ENCODE data around the gene HELZ.
"Not testable (repeated sequence)": the region's sequence is repeated elsewhere in the genome, so short reads cannot be mapped to it uniquely, and the experiment has no call there.

The HELZ gene

DNA sequence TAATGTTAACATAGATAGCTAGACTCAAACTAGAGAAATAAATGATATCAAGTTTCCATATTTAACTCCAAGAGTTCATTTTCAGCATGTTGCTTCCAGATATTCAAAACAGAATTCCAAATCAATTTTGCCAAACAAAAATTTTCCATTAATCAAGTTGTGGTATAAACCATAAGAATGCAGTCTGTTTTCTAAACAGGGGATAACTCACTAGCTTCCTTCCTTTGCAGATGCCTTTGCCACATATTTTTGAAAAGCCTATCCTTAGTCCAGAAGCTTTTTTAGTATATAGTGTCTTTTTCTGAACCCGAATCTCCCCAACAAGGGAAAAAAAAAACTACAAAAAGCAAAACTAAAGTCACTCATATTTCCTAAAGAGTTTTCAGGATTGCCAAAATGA is 61.5 kb downstream of the HELZ start:
- DNase-seq: no peak

DNA sequence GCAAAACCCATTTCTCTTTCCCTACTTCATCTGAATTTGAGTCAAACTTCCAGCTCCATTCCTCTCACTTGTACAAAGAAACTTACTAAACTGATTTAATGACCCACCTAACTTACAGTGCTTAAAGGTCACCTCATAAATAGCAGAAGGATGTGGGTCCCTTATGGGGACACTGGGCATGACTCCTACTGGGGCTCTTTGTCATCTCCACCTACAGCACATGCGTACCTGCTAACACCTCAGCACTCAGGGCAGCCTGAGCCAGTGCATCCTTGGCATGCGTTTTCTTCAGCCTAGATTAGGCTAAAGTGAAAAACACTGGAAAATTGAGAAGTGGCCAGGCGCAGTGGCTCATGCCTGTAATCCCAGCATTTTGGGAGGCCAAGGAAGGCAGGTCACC is 63.2 kb downstream of the HELZ start:
- DNase-seq: no peak

DNA sequence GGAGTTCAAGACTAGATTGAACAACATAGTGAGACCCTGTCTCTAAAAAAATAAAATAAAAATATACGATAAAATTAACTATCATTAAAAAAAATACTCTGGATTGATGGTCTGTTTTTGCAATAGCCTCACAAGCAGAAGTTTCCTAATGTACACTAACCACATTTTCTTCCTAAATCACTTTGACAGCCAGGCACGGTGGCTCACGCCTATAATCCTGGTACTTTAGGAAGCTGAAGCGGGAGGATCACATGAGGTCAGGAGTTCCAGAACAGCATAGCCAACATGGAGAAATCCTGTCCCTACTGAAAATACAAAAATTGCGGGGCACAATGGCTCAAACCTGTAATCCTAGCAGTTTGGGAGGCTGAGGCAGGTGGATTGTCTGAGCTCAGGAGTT is 64.7 kb downstream of the HELZ start:
- no peak for DNase-seq

DNA sequence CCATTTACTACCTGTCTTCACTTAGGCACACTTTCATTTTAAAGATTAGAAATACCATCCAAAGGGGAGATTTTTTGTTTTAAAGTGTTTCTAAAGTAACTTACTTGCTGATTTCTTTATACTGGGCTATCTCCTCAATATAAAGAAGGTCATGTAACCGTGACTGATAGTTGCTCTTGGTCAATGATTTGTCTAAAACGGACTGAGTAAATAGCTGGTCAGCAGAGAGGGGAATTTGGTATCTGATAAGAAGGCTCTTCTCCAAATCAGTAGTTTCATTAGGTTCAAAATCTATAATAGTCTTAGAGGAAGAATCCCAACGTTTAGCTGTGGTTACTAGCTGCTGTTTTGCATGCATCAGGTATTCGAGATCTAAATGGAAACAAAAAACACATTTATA is 66.4 kb downstream of the HELZ start:
- no peak for DNase-seq

DNA sequence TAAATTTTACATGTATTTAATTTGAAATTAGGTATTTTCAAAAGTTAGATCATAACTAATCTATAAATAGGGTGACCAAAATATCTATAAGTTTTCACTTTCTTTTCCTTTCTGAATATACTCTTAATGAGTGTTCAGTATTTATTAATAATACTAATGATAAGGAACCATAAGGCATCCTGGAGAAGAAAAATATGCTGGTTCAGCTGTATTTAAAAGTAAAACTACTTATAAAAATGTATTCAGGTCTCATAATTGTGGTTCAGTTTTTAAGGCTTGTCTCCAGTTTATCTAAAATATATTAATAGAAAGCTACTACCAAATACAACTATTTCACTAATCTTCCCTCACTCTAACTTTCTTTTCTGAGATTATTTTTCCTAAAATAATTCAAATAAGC is 67.3 kb downstream of the HELZ start:
- DNase-seq: no peak

DNA sequence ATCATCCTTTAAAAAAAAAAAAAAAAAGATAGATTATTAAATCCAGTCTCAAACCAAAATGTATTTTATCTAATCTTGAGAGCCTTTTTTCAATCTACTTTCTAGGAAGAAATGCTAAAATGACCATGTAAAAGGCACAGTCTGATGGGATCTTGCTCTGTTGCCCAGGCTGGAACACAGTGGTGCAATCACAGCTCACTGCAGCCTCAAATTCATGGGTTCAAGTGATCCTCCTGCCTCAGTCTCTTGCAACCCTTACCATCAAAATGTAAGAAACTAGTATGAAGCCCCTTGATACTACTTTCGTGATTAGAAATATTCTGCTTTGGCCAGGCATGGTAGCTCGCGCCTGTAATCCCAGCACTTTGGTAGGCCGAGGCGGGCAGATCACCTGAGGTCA is 70.8 kb downstream of the HELZ start:
- DNase-seq: no peak

DNA sequence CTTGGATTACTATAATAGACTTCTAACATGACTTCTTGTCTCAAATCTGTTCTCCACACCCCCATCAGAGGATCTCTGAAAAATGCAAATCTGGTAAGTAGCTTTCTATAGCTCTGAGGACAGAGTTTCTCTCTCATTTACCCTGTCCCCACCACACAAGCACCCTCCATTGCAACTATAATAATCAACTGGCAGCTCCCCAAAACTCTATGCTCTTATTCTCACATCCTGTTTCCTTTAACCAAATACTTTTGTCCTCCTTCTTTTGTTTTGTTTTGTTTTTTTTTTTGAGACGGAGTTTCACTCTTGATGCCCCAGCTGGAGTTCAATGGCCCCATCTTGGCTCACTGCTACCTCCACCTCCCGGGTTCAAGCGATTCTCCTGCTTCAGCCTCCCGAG is 73.4 kb downstream of the HELZ start:
- DNase-seq: no peak

DNA sequence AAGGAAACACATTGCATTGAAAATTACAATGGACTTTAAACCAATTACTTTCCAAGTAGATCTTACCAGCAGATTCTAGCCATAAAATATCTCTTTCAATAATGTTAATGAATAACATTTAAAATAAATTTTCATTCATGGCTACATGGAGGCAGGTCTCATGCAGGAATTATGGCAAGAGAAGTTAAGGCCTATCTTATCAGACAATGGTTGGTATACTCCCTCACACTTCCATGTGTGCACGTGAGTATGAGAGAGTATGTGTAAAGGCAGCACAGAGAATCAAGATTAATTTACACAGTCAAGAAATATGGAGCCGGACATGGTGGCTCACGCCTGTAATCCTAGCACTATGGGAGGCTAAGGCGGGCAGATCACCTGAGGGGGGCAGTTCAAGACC is 76.5 kb downstream of the HELZ start:
- no peak for DNase-seq

DNA sequence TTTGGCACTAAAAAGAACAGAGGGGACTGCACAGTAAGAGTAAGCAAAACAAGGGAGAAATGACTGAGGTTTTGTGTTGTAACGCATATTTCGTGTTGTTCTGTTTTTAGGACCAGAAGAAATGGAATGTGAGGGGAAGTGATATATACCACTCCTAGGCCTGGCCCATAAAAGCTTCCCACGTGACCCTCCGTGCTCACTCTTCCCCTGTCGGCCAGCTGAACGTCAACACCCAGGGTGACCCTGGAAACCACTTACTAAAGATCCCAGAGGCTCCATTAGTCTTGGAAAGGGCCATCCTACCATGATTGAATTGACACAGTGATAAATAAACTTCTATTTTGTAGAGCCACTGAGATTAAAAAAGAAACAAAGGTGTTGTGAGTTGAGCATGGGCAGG is 79.8 kb downstream of the HELZ start:
- DNase-seq: peak in 1 of 2 donors; percentile 37

DNA sequence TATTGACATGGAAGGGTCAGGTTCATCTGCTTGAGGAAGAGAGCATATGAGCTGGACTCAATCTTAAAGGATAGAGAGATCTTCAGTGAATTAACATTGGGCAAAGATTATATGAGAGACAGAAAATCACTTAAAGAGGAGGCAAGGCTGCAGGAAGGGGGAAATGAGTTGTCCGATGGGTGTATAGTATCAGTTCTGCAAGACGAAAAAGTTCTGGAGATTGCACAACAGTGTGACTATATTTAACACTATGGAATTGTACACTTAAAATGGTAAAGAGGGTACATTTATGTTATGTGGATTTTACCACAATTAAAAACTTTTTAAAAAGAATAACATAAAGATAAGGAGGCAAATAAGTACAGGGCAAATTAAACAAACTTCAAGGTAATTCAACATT is 80.7 kb downstream of the HELZ start:
- DNase-seq: no peak

DNA sequence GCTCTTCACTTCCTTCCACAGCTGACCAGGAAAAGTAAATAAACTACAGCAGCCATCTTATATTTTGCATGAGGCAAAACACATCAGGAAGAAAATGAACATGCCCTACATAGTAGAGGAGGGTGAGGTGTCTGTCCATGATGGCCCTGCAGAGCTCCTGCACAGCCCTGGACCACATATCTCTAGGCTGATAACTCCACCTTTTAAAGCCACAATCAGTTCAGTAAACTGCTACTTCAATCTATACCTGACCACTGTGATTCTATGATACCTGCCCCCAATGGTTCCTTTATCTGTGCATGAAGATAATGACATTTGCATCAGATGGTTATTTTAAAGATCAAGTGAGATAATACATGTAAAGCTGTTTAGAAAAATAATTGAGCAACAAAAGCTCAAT is 82.2 kb downstream of the HELZ start:
- DNase-seq: no peak

DNA sequence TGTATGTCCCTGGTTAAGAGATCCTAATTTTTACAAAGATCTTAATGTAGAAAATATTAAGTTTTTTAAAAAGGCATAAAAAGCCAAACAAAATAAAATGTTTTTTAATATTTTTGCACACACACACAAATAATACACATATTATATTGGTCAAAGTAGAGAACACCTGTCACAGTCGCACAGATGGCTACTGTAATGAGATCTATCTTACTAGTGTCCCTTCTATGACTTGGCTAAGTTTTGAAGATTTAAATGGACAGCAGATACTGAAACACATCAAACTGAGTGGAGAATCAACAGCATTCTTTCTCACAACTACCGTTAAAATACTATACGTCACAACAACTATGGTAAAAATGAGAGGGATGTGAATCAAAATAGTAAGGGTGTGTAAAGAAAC is 83.4 kb downstream of the HELZ start:
- no peak for DNase-seq

DNA sequence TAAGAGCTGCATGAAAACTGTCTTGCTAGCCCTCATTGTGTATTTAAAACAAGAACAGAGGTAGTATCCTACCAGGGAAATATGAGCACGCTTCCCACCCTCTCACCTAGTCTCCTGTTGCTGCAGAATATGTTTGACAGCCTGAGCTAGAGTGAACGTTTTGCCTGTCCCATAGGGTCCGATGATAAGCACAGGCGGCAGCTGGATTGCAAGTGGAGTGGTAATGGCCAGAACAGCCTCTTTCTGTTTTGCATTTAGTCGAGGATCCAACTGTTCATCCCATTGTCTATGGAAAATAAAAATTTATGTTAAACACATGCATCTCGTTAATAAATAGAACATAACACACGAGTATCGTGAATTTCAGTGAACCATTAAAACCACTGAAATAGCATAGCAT is 84.2 kb downstream of the HELZ start:
- DNase-seq: no peak

DNA sequence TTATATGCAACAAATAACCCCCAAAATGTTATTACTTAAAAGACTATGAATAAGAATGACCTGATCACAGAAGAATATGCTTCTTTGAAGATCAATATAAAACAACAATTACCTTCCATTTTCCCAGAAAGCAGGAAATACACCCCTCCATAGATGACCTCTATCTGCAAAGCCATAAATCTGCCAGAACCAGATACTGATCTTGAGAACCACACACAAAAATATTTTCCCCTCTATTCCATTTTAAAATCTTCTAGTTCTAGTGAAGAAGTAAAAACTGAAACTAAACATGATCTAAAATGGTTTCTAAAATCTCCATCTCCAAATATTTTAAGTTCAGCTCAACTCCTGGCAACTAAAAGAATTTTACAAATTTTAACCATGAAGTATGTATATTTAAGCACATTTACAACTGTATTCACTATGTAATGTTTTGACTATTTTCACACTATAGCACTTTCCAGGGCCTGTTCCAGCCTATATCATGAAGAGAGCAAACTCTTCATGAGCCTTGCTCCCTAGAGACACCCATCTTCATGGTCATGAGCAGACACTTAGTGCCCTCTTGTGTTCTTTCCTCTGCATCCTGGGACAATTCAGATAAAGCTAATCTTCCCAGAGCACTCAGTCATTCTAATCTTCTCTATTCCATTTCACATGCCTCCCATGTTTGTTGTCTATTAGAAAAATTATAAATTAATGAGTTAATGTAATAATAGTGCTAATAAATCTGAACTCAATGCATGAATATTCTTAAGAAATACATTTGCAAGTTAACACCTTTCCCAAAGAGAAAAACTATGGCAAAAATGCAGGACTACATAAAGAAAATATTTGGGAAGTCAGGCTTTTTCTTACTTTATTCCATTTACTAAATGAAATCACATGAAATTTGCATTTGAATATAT is 87.0 kb downstream of the HELZ start:
- DNase-seq: no peak

DNA sequence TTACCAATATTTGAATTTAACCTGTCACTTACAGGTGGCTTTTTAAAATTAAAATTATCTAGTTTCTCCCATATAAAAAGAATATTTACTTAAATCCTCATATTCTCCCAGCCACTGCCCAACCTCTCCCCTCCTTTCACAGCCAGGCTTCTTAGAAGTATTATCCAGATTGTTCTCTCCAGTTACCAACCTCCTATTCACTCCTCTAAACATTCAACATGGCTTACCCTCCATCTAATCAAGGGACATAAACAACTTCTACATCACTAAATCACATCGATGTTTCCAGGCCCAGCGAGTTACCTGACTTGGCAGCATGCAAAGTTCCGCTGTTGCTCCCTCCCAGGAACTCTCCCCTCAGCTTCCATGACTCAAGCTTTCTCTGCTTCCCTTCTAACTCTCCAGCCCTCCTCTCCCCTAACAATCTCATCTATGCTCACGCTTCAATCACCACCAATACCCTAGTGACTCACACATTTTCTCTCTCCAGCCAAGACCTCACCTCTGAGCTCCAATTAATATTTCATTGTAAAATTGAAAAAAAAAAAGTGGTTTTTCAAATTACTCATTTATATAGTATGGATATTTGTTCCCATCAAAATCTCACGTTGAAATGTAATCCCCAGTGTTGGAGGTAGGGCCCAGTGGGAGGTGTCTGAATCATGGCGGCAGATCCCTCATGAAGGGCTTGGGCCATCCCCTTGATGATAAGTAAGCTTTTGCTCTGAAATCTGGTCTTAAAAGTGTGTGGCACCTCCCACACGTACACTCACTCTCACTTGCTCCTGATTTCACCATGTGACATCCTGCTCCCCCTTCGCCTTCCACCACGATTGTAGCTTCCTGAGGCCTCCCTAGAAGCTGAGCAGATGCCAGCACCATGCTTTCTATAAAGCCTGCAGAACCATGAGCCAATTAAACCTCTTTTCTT is 88.5 kb downstream of the HELZ start:
- DNase-seq: no peak

DNA sequence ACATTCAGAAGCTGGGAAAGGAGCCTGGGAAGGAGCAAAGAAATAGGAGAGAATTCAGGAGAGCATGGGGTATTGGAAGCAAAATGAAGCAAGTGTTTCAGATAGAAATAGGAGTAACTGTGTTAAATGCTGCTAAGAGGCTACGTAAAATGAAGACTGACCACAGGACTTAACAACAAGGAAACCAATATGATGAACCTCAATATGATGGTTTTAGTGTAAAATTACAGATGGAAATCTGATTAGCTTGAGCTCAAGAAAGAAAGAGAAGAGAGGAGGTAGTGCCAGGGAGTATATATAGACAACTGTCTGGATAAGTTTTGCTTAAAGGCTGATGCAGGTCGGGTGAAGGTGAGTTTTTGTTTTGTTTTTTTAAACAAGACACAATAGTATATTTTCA is 92.2 kb downstream of the HELZ start:
- no peak for DNase-seq

DNA sequence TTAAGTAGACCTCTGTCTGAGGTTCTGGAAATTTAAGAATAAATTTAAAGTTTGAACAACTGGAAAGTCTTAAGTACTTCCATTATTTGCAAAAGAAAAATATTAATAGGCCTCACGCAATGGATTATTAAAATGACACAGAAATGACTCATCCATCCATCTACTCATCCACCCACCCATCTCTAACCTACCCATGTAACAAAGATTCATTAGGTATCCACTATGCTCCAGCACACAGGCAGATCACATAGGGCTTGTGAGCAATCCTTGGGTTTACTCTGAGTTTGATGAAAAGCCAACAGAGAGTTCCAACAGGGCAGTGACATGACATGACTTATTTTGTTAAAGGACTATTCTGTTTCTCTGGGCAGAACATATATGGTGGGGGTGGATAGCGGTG is 93.3 kb downstream of the HELZ start:
- no peak for DNase-seq

DNA sequence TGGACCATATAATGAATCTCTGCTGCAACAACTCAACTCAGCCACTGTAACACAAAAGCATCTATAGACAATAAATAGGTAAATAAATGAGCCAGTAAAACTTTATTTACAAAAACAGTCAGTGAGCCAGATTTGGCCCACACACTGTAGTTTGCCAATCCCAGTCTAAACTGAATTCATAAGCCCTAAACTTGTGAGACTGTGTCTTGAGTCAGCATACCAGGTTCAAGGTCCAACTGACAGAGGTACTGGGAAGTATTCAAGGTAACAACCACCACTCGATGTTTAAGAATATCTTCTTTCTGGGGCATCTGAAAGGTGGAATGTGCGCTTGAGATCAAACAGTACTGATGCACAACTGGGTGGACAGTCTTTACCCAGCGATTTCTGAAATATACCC is 94.2 kb downstream of the HELZ start:
- DNase-seq: no peak

DNA sequence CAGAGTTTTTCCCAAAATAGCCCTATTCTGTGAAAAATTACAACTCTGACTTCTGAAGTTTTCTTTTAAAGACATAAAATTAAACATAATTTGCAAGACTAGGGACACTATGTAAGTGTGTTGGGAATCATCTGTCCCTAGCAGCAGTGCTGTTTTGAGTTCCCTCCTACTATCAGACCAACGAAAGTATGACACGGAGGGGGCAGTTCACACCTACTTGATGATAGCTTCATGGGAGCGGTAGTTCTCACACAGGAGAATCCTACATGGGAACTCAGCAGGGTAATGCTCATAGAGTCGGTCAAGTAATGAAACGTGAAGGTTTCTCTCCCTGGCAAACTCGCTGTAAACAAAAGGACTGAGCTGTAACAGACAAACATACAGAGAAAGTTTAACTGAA is 96.6 kb downstream of the HELZ start:
- no peak for DNase-seq

DNA sequence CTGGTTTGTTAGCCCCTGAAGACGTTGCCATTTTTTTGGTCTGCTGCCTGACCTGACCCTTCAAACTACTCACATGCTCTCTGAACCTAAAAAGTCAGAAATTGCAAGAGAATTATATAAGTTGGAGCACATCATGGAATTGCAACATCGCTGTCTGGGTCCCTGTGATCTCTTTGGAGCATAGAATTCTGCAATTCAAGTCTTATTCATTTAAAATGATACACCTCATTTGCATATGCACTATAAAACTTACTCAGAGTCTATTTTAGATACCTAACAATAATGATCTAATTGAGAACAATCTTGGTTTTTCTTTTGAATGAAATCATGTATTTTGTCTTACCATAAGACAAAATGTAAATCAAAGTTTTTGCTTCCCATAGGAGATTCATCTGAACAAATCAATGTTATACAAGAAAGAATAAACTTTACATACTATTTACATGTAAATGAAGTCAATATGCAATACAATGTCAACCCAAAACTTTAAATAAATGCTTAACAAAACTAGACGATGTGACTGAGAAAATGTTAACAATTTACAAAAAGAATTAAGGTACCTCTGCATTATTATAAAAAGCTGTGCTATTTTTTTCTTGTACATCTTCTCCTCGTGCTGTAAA is 99.7 kb downstream of the HELZ start:
- DNase-seq: no peak

DNA sequence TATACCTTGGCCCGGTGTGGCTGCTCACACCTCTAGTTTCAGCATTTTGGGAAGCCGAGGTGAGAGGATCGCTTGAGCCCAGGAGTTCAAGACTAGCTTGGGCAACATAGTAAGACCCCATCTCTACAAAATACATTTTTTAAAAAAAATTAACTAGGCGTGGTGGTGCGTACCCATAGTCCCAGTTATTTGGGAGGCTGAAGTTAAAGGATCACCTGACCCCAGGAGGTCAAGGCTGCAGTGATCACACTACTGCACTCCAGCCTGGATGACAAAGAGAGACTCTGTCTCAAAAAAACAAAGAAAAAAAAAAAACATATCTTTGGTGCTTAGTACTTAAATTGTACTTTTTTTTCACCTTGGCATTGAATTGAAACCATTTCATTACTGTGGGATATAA is 101.7 kb downstream of the HELZ start:
- no peak for DNase-seq

DNA sequence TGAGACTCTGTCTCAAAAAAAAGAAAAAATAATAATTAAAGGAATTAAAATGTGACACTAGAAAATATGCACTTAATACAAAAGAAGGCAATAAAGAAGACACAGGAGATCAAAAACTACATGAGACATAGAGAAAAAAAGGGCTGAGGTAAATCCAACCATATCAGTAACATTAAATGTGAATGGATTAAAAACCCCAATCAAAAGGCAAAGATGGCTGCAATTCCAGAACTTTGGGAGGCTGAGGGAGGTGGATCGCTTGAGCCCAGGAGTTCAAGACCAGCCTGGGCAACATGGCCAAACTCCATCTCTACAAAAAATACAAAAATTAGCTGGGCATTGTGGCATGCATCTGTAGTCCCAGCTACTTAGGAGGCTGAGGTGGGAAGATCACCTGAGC is 103.0 kb downstream of the HELZ start:
- DNase-seq: not testable (repeated sequence)

DNA sequence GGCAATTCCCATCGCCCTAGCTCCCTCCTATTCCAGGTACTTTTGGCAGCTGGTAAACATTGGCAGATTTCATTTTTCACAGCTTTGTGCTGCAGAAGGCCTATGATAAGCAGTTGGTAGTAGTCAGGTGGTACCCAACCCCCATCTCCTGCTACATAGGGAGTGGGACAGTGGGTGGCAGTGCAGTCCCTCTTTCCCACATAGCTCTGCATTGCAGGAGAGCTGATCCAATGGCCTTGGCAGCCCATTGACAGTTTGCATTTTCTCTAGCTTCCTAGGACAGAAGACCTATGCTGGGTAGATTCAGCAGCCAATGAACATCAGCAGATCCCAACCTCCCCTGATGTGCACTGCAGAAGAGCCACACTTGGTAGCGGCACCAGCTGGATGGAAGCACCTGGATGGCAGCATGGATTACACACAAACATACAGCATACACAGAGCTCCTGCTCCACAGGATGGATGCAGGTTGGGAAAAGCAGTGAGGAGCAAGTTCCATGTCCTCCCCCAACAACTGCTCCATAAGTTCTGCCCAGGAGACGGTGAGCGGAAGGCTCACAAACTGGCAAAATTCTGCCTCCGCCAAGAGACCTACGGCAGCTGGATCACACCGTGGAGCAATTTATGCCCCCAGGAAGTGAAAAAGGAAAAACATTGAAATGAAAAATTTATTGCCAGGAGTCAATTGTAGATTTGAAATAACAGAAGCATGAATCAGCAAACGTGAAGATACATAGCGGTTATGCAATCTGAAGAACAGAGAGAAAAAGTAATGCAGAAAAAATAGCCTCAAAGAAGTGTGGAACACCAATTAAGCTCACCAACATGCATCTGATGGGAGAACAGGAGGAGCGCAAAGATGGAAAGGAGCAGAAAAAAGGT is 105.0 kb downstream of the HELZ start:
- DNase-seq: no peak
